ENCODE data around the gene ECHS1.

The ECHS1 gene

GRCh38 chr10:133411523-133412380, 38.6 kb upstream of the ECHS1 start:
- no peak for TF ChIP-seq FOXK2 (IDR thresholded peaks at IDR 0.05)
- no peak for TF ChIP-seq SUZ12 (IDR thresholded peaks at IDR 0.05)
- TF ChIP-seq ZNF384 (IDR thresholded peaks at IDR 0.05): no peak
- no peak for TF ChIP-seq BHLHE40 (IDR thresholded peaks at IDR 0.05; ENCODE audit: borderline replicate concordance)
- TF ChIP-seq ARNT (IDR thresholded peaks at IDR 0.05): no peak
- no peak for TF ChIP-seq FOXA1 (IDR thresholded peaks at IDR 0.05)
- TF ChIP-seq LEF1 (IDR thresholded peaks at IDR 0.05; ENCODE audit: borderline replicate concordance): no peak
- no peak for TF ChIP-seq TARDBP (IDR thresholded peaks at IDR 0.05)
- TF ChIP-seq FOXM1 (IDR thresholded peaks at IDR 0.05; ENCODE audit: borderline replicate concordance): no peak
- TF ChIP-seq SP1 (IDR thresholded peaks at IDR 0.05): no peak
- TF ChIP-seq PKNOX1 (IDR thresholded peaks at IDR 0.05): no peak
- no peak for TF ChIP-seq L3MBTL2 (conservative IDR thresholded peaks at IDR 0.05)
- TF ChIP-seq HDGF (IDR thresholded peaks at IDR 0.05; ENCODE audit: borderline replicate concordance): no peak
- TF ChIP-seq ELF4 (IDR thresholded peaks at IDR 0.05): no peak
- ChIA-PET CTCF (no interaction called here), POLR2A (no interaction called here)
- no peak for DNase-seq (ENCODE audit: extremely low spot score)

GRCh38 chr10:133405844-133406527, 32.8 kb upstream of the ECHS1 start:
- TF ChIP-seq TARDBP (IDR thresholded peaks at IDR 0.05) (no peak), FOXK2 (IDR thresholded peaks at IDR 0.05) (no peak), PKNOX1 (IDR thresholded peaks at IDR 0.05) (no peak), FOXM1 (IDR thresholded peaks at IDR 0.05; ENCODE audit: borderline replicate concordance) (no peak), ELF4 (IDR thresholded peaks at IDR 0.05) (no peak), ZNF384 (IDR thresholded peaks at IDR 0.05) (no peak), BHLHE40 (IDR thresholded peaks at IDR 0.05; ENCODE audit: borderline replicate concordance) (no peak), LEF1 (IDR thresholded peaks at IDR 0.05; ENCODE audit: borderline replicate concordance) (no peak), ARNT (IDR thresholded peaks at IDR 0.05) (no peak), NFRKB (IDR thresholded peaks at IDR 0.05) (no peak), FOXA1 (IDR thresholded peaks at IDR 0.05) (no peak), L3MBTL2 (conservative IDR thresholded peaks at IDR 0.05) (no peak), HDGF (IDR thresholded peaks at IDR 0.05; ENCODE audit: borderline replicate concordance) (no peak), SP1 (IDR thresholded peaks at IDR 0.05) (no peak), CTBP1 (IDR thresholded peaks at IDR 0.05; ENCODE audit: borderline replicate concordance) (no peak)
- ChIA-PET CTCF (no interaction called here), POLR2A (no interaction called here)
- DNase-seq (ENCODE audit: extremely low spot score): no peak

GRCh38 chr10:133405272-133405671, 32.1 kb upstream of the ECHS1 start:
- ChIA-PET CTCF (no interaction called here), POLR2A (no interaction called here)
- TF ChIP-seq BHLHE40 (IDR thresholded peaks at IDR 0.05; ENCODE audit: borderline replicate concordance) (no peak), CTBP1 (IDR thresholded peaks at IDR 0.05; ENCODE audit: borderline replicate concordance) (no peak), FOXK2 (IDR thresholded peaks at IDR 0.05) (no peak), HDGF (IDR thresholded peaks at IDR 0.05; ENCODE audit: borderline replicate concordance) (no peak), TARDBP (IDR thresholded peaks at IDR 0.05) (no peak), LEF1 (IDR thresholded peaks at IDR 0.05; ENCODE audit: borderline replicate concordance) (no peak), ZNF384 (IDR thresholded peaks at IDR 0.05) (no peak), PKNOX1 (IDR thresholded peaks at IDR 0.05) (no peak), NFRKB (IDR thresholded peaks at IDR 0.05) (no peak), SUZ12 (IDR thresholded peaks at IDR 0.05) (no peak), ARNT (IDR thresholded peaks at IDR 0.05) (no peak), L3MBTL2 (conservative IDR thresholded peaks at IDR 0.05) (no peak), FOXA1 (IDR thresholded peaks at IDR 0.05) (no peak), FOXM1 (IDR thresholded peaks at IDR 0.05; ENCODE audit: borderline replicate concordance) (no peak), SP1 (IDR thresholded peaks at IDR 0.05) (no peak), ELF4 (IDR thresholded peaks at IDR 0.05) (no peak)
- no peak for DNase-seq (ENCODE audit: extremely low spot score)

- ChIA-PET CTCF (no interaction called here), POLR2A (no interaction called here)
- TF ChIP-seq FOXA1 (IDR thresholded peaks at IDR 0.05) (no peak), HDGF (IDR thresholded peaks at IDR 0.05; ENCODE audit: borderline replicate concordance) (no peak), FOXK2 (IDR thresholded peaks at IDR 0.05) (no peak), NFRKB (IDR thresholded peaks at IDR 0.05) (no peak), CTBP1 (IDR thresholded peaks at IDR 0.05; ENCODE audit: borderline replicate concordance) (no peak), TARDBP (IDR thresholded peaks at IDR 0.05) (no peak), ARNT (IDR thresholded peaks at IDR 0.05) (no peak), SUZ12 (IDR thresholded peaks at IDR 0.05) (no peak), L3MBTL2 (conservative IDR thresholded peaks at IDR 0.05) (no peak), ZNF384 (IDR thresholded peaks at IDR 0.05) (no peak), LEF1 (IDR thresholded peaks at IDR 0.05; ENCODE audit: borderline replicate concordance) (no peak)
- no peak for DNase-seq (ENCODE audit: extremely low spot score)
Observed at GRCh38 chr10:133403784-133404183, 30.6 kb upstream of the ECHS1 start.

GRCh38 chr10:133403359-133403758, 30.2 kb upstream of the ECHS1 start:
- ChIA-PET CTCF (no interaction called here), POLR2A (no interaction called here)
- TF ChIP-seq HDGF (IDR thresholded peaks at IDR 0.05; ENCODE audit: borderline replicate concordance) (no peak), SP1 (IDR thresholded peaks at IDR 0.05) (no peak), ELF4 (IDR thresholded peaks at IDR 0.05) (no peak), CTBP1 (IDR thresholded peaks at IDR 0.05; ENCODE audit: borderline replicate concordance) (no peak)
- no peak for DNase-seq (ENCODE audit: extremely low spot score)

Measured in HEK293T (cell line).